NT2/D1 (cell line): Measurements from ENCODE around the gene RPS6KA4.
A peak's percentile ranks its signal among the peaks of the same experiment; 100 is the strongest.

ENCODE experiments used
- DNase-seq: peaks from one replicate; pipeline ENCODE4 v3.0.0-alpha.2; 2011; ENCODE audit warnings: low read depth, low spot score
- H3K27me3 ChIP-seq: 2 replicates; pipeline ENCODE4 v1.6.0; 2011; ENCODE audit warnings: mild to moderate bottlenecking; ENCODE audit not compliant: insufficient read length, insufficient read depth
- H3K36me3 ChIP-seq: 2 replicates; pipeline ENCODE4 v1.6.1; 2011; ENCODE audit warnings: mild to moderate bottlenecking, low read length, mixed read lengths; ENCODE audit not compliant: insufficient read depth, insufficient read length
- H3K4me1 ChIP-seq: 2 replicates; pipeline ENCODE4 v1.5.1; 2011; ENCODE audit not compliant: insufficient read depth, insufficient read length
- H3K4me3 ChIP-seq: 2 replicates; pipeline ENCODE4 v1.5.1; 2011; ENCODE audit warnings: low read depth; ENCODE audit not compliant: insufficient read length
- H3K9ac ChIP-seq: 2 replicates; pipeline ENCODE4 v1.6.0; 2011; ENCODE audit warnings: low read depth; ENCODE audit not compliant: insufficient read length
- H3K9me3 ChIP-seq: 2 replicates; pipeline ENCODE4 v1.5.1; 2011; ENCODE audit warnings: mild to moderate bottlenecking, low read length; ENCODE audit not compliant: insufficient read depth
- SUZ12 ChIP-seq: IDR thresholded peaks from 2 replicates; pipeline ENCODE4 v1.6.1; 2011; ENCODE audit not compliant: insufficient read length, insufficient read depth; ENCODE audit errors: extremely low read depth
- YY1 ChIP-seq: IDR thresholded peaks from 2 replicates; pipeline ENCODE4 v1.6.1; 2011; ENCODE audit not compliant: insufficient read length, insufficient read depth
- ZNF274 ChIP-seq: IDR thresholded peaks from 2 replicates; pipeline ENCODE4 v1.6.1; 2011; ENCODE audit warnings: mild to moderate bottlenecking, low read depth, low read length

The RPS6KA4 gene

DNA sequence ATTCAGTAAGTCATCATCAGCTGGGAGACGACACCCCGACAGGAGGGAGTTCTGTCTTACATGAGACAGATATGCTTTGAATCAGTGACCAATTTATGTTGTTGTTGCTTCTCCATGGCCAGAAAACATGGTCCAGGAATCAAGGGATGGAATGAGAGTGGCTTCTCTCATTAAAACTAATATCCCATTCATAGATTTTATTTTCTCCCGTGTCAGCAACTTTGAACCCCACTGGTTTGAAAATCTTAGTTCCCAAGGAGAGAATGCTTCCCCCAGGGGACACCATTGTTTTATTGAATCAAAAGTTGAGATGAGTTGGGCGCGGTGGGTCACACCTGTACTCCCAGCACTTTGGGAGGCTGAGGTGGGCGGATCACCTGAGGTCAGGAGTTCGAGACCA, 42.8 kb downstream of the RPS6KA4 start:
- Histone ChIP-seq H3K36me3 (no peaks in the 10 kb centered on the region), H3K27me3 (no peaks in the 10 kb centered on the region), H3K9me3 (no peaks in the 10 kb centered on the region), H3K9ac (no peak overlapping the region), H3K4me1 (peaks cover 9% of the 10 kb centered on the region), H3K4me3 (no peak overlapping the region)
- no peak for TF ChIP-seq ZNF274
- DNase-seq: no peak

DNA sequence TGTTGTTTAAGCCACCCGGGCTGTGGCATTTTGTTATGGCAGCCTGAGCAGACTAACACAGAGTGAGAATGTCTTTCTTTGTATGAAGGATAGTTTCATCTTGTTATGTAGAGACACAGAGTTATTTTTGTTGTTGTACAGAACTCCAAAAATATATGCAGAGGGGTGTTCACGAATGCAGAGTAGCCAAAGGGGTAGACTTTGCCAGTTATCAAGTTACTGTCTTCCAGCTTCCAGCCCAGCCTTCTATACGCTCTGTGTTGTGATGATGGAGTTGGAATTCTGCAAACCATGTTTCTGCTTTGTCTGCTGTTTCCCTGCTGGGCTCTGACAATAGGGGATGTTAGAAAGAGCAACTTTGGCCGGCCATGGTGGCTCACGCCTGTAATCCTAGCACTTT, 44.1 kb downstream of the RPS6KA4 start:
- TF ChIP-seq YY1: no peak
- no peak for TF ChIP-seq SUZ12
- no peak for TF ChIP-seq ZNF274
- H3K27me3 ChIP-seq: no peaks in the 10 kb centered on the region
- no peak overlapping the region for H3K9ac ChIP-seq
- H3K4me3 ChIP-seq: no peak overlapping the region
- no peaks in the 10 kb centered on the region for H3K36me3 ChIP-seq
- peaks cover 13% of the 10 kb centered on the region for H3K4me1 ChIP-seq
- H3K9me3 ChIP-seq: no peaks in the 10 kb centered on the region
- no peak for DNase-seq

DNA sequence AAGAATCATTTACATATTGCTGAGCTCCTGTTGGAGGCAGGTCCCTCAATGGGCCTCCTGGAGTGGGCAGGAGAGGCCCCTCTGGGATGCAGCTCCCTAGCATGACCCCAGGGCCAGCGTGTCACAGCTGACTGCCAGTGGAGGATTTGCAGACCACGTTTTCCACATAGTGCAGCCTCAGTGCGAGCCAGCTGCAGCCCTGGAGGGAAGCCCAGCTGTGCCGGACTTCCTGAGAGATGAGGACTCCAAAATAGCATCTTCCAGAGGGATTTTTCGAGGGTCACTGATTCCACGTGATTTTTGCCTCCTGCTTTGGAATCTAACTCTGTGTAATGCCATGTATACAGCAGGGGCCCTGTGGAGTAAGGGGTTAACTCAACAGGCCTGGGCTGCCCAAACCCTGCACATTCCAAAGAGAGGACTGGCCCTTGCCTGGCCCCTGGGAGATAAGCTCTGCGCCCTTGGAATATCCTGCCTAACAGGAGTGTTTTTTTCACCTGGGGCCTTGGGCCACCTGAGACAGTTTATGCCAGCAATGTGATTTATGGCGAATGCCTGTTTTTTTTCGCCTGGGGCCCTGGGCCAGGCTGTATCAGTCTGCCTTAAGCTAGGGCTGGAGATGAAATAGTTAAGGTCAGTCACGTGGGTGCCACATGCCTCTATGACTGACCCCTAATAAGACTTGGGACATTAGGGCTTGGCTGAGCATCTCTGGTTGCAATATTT, 47.4 kb downstream of the RPS6KA4 start:
- no peak for DNase-seq
- Histone ChIP-seq H3K9me3 (no peaks in the 10 kb centered on the region), H3K9ac (no peak overlapping the region), H3K27me3 (no peaks in the 10 kb centered on the region), H3K4me3 (no peak overlapping the region), H3K36me3 (no peaks in the 10 kb centered on the region), H3K4me1 (peaks cover 15% of the 10 kb centered on the region)
- no peak for TF ChIP-seq SUZ12
- no peak for TF ChIP-seq YY1
- no peak for TF ChIP-seq ZNF274

DNA sequence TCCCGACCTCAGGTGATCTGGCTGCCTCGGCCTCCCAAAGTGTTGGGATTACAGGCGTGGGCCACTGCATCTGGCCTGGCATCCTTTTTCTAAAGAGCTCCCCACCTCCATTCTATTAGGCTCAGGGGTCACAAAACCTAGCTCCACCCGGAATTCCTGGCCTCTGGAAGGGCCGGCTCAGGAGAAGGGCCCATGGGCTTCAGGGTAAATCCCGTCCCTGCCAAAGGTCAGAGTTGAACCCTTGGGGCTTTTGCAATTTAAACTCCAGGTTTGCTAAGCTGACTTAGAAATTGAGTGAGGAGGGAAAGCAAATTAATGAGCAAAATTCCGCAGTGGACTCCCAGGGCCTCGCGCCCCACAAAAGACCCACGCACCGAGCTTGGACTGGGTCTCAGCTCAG, 48.3 kb downstream of the RPS6KA4 start:
- H3K4me1 ChIP-seq: peaks cover 15% of the 10 kb centered on the region
- H3K4me3 ChIP-seq: no peak overlapping the region
- H3K9me3 ChIP-seq: no peaks in the 10 kb centered on the region
- H3K36me3 ChIP-seq: no peaks in the 10 kb centered on the region
- no peak overlapping the region for H3K9ac ChIP-seq
- no peaks in the 10 kb centered on the region for H3K27me3 ChIP-seq
- no peak for DNase-seq
- no peak for TF ChIP-seq ZNF274
- no peak for TF ChIP-seq SUZ12
- TF ChIP-seq YY1: no peak

DNA sequence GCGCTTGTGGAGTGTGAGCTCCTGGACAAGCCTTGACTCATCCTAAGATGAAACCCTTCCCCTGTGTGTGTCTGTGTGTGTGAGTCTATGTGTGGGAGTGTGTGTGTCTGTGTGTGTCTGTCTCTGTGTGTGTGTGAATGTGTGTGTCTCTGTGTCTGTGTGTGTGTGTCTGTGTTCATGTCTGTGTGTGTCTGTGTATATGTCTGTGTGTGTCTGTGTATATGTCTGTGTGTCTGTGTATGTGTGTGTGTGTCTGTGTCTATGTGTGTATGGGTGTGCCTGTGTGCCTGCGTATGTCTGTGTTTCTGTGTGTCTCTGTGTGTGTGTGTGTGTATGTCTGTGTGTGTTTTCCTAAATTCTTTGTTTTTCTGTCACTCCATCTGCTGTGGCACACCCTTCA, 48.7 kb downstream of the RPS6KA4 start:
- Histone ChIP-seq H3K9me3 (no peaks in the 10 kb centered on the region), H3K27me3 (no peaks in the 10 kb centered on the region), H3K9ac (peak overlapping the region; percentile 39), H3K4me3 (no peak overlapping the region), H3K36me3 (no peaks in the 10 kb centered on the region), H3K4me1 (peaks cover 15% of the 10 kb centered on the region)
- DNase-seq: no peak
- TF ChIP-seq ZNF274 (no peak), YY1 (no peak), SUZ12 (no peak)

DNA sequence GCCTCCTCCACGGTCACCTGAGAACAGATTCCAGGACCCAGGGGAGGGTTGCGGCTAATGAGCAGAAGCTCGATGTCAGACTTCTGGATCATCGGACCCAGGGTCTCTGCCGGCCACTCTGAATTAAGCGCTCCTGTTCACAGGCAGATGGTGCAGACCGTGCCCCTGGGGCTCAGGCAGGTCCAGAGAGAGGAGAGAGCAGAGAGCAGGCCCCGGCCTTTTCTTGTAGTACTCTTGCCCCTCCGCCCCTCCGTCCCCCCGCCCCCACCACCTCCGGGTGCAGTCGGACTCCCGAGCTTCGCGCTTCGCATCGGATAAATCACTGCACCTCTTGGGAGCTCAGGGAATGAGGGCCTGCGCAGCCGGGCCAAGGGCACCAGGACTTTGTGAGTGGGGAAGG, 50.3 kb downstream of the RPS6KA4 start:
- Histone ChIP-seq H3K9me3 (no peaks in the 10 kb centered on the region), H3K36me3 (no peaks in the 10 kb centered on the region), H3K27me3 (no peaks in the 10 kb centered on the region), H3K4me1 (peaks cover 14% of the 10 kb centered on the region), H3K4me3 (no peak overlapping the region), H3K9ac (no peak overlapping the region)
- DNase-seq: no peak
- TF ChIP-seq ZNF274 (no peak), YY1 (no peak), SUZ12 (no peak)

DNA sequence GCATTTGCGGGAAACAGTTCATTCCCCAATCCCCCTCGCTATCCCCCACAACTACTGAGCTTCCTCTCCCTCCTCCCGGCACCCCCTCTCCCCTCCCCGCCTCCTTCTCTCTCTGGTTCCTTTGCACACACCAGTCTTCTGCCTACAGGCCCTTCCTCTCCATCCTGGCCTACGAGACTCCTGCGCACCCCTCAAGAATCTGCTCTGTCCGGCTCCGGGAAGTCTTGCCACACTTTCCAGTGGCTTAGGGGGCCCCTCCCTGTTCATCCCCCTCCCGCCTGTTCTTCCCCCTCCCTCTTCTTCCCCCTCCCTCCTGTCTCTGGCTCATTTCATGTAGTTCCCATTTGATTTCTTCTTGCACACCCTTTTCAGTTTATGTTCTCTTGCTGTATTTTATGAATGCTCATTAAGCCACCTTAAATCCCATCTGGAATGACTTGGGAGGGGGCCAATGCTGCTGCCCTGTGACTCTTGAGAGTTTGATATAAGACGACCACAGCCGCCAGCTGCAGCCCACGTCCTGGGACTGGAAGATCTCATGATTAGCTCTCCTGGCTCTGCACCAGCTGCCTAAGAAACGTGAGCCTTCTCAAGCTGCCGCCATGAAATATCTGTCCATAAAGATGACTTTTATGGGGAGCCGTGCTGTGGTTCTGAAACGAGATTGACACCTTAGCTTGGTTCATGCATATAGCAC, 50.9 kb downstream of the RPS6KA4 start:
- no peak overlapping the region for H3K9ac ChIP-seq
- TF ChIP-seq SUZ12 (no peak), YY1 (no peak), ZNF274 (no peak)
- H3K36me3 ChIP-seq: no peaks in the 10 kb centered on the region
- H3K4me1 ChIP-seq: peaks cover 15% of the 10 kb centered on the region
- H3K9me3 ChIP-seq: no peaks in the 10 kb centered on the region
- H3K27me3 ChIP-seq: no peaks in the 10 kb centered on the region
- no peak for DNase-seq
- no peak overlapping the region for H3K4me3 ChIP-seq

DNA sequence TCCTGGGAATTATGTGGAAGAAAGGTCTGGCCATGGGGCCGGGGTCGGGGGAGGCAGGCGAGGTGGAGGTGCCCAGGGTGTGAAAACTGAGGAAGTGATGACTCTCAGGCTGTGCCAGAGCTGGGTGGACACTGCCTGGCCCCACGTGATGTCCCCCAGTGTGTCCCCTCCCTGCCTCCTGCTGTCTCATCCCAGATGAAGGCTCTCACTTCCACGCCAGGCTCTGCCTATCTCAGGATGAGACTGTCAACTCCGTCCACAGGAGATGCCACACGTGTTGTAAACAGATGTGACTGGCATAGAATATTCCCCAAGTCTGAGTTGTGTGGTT, 51.4 kb downstream of the RPS6KA4 start:
- H3K36me3 ChIP-seq: no peaks in the 10 kb centered on the region
- no peaks in the 10 kb centered on the region for H3K9me3 ChIP-seq
- H3K27me3 ChIP-seq: no peaks in the 10 kb centered on the region
- no peak for TF ChIP-seq SUZ12
- TF ChIP-seq ZNF274: no peak
- no peak for TF ChIP-seq YY1
- H3K4me1 ChIP-seq: peaks cover 18% of the 10 kb centered on the region
- H3K9ac ChIP-seq: no peak overlapping the region
- no peak overlapping the region for H3K4me3 ChIP-seq
- no peak for DNase-seq
